ENCODE data around the gene TICRR.

GRCh38 chr15:89665449-89666181 lies 90.3 kb downstream of the TICRR start:
- no peak for TF ChIP-seq CTCF (IDR thresholded peaks at IDR 0.05)
- TF ChIP-seq ZNF416 (CRISPR knock-in tag; IDR thresholded peaks at IDR 0.05), result no peak
- TF ChIP-seq CREB1 (CRISPR knock-in tag; IDR thresholded peaks at IDR 0.05), result no peak
- no peak; the same call in 1 of the 2 replicates for TF ChIP-seq SP1 (CRISPR knock-in tag; conservative IDR thresholded peaks at IDR 0.05)
- no peak for TF ChIP-seq ZNF138 (CRISPR knock-in tag; conservative IDR thresholded peaks at IDR 0.05)
- TF ChIP-seq E2F4 (CRISPR knock-in tag; IDR thresholded peaks at IDR 0.05; ENCODE audit: borderline replicate concordance, low read depth), result no peak
- TF ChIP-seq ATF1 (CRISPR knock-in tag; IDR thresholded peaks at IDR 0.05), result no peak
- no peak for TF ChIP-seq TCF7 (CRISPR knock-in tag; IDR thresholded peaks at IDR 0.05; ENCODE audit: low read depth)
- no peak for TF ChIP-seq GABPB1 (CRISPR knock-in tag; IDR thresholded peaks at IDR 0.05)
- no peak for TF ChIP-seq NFYB (CRISPR knock-in tag; conservative IDR thresholded peaks at IDR 0.05; ENCODE audit: low read depth)
- TF ChIP-seq MLX (CRISPR knock-in tag; IDR thresholded peaks at IDR 0.05), result no peak
- no peak for TF ChIP-seq E2F1 (CRISPR knock-in tag; IDR thresholded peaks at IDR 0.05)
- no peak for TF ChIP-seq JUN (CRISPR knock-in tag; IDR thresholded peaks at IDR 0.05)
- no peak for TF ChIP-seq GRHL2 (CRISPR knock-in tag; IDR thresholded peaks at IDR 0.05; ENCODE audit: insufficient replicate concordance, severe bottlenecking)

All from WTC11 (cell line).